GM21381 (cell line): ENCODE measurements around the gene CLMN.

ENCODE experiments used
- ATAC-seq: cut with Tn5 transposase; IDR thresholded peaks from one replicate; pipeline ENCODE4 v1.9.1; 2021; ENCODE audit warnings: mild to moderate bottlenecking, moderate library complexity; ENCODE audit not compliant: unreplicated experiment

CLMN gene

DNA sequence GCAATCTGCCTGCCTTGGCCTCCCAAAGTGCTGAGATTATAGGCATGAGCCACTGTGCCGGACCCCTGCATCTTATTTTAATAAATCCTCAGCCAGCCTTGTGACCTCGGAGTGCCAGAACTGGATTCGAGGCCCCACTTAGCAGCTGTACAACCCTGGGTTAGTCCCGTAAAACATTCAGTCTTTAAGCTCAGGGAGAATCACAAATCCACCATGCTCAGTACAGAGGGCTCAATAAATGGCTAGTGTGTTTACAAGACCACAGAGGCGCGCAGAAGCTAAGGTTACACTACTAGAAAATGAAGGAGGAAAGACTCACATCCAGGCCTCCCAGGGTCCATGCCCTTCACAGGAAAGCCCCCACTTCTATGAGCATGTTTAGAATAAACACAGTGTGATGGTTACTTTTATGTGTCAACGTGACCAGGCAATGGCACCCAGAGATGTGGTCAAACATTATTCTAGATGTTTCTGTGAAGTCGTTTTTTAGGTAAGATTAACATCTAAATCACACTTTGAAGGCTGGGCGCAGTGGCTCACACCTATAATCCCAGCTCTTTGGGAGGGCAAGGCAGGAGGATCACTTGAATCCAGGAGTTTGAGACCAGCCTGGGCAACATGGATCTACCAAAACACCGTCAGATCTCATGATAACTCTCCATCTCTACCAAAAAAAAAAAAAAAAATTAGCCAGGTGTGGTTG is 55.3 kb downstream of the CLMN start:
- ATAC-seq, result no peak

DNA sequence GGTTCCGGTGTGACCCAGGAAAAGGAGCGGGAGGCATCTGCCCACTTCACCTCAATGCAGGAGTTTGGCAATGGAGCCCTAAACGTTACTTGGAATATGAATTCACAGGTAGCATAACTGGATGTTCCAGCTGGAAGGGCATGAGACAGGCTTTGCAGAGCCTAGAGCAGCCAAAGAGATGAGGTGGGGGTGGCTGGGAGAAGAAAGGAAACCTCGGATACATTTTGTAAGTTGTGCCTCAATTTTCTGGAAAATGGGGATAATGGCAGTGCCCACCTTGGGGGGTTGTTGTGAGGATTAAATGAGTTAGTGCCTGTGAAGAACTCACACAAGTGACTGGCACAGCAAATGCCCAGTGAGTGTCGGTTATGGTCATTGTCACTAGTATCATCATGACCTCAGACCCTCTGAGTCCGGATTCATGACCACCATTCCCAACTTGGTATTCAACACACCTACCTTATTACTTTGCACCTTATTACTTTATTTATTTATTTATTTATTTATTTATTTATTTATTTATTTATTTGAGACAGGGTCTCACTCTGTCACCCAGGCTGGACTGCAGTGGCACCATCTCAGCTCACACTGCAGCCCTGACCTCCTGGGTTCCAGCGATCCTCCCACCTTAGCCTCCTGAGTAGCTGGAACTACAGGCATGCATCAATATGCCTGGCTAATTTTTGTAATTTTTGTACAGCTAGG is 56.0 kb downstream of the CLMN start:
- ATAC-seq, result no peak

DNA sequence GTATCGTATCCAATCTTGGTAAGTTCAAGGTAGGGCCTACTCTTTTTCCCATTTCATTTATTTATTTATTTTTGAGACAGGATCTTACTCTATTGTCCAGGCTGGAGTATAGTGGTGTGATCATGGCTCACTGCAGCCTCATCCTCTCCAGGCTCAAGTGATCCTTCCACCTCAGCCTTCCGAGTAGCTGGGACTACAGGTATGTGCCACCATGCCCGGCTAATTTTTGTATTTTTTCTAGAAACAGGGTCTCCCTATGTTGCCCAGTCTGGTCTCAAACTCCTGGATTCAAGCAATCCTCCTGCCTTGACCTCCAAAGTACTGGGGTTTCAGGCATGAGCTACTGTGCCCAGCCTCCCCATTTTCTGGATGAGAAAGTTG is 57.2 kb downstream of the CLMN start:
- ATAC-seq, result no peak

DNA sequence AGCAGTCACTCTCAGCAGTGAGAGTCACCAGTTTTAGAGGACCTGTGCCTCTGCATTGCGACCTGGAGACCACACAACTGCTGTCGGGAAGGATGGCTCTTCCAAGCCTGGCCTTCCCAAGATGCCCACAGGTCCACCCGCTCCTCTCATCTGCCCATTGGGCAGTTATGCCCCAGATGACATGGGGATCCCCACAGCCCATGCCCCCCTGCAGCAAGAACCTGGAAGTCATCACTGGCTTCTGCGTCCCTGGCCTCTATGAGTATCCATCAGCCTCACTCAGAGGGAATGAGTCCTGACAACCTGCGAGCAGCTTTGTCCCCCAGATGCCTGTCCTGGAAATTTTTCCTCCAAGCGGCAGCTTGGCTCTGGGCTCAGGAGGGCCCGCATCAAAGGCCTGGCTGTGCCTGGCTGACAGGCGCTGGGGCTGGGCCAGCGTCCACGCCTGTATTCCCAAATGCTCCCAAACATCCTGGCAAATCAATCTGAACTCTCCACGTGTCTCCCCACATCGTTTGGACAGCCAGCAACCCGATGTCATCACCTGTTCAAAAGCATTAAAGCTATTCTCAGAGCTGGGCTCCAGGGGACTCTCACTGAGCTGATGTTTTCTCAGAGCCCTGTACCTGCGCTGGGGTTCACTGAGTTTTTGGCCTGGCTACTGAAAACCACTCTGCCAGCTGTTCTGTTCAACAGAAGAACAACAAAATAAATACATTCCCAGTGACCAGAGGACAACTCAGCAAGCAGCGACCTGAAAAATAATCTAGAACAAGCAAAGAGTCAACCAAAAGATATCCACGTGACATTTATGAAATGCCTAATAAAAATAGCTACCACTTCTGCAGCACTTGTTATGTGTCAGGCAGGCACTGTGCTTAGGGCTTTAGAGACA is 57.8 kb downstream of the CLMN start:
- no peak for ATAC-seq

DNA sequence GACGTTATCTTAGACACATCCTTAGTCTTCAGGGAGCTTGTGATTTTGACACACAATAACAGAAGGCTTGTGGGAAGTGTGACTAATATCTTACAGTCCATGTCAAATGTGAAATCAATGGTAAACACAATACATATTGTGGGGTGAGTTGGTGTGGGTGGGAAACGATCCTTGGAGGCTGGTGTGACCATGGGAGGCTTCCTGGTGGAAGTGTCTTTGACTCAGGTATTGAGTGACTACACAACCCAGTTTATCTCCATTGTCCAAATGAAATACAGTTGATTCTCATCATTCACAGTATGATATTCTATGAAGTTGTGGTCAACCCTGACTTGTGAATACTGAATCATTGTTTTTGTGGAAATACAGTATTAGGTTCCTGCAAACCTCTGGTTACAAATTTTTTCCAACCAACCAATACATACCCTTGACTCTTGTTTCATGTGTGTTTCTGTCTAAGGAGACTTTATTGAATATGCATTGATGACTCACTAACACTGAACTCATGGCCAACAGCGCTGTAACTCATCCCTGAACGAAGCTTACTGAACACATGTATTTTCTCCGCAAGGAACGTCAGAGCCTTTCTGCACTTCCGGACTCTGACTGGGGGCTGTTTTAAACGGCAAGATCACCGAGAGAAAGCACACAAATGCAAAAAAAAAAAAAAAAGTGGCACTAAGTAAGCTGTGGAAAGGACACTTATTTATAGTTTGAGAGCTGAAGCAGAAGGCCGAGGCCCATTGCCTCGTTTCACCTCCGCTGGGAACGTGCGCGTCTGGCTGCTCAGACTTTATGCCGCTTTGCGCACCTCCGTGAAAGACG is 59.0 kb downstream of the CLMN start:
- ATAC-seq, result no peak

DNA sequence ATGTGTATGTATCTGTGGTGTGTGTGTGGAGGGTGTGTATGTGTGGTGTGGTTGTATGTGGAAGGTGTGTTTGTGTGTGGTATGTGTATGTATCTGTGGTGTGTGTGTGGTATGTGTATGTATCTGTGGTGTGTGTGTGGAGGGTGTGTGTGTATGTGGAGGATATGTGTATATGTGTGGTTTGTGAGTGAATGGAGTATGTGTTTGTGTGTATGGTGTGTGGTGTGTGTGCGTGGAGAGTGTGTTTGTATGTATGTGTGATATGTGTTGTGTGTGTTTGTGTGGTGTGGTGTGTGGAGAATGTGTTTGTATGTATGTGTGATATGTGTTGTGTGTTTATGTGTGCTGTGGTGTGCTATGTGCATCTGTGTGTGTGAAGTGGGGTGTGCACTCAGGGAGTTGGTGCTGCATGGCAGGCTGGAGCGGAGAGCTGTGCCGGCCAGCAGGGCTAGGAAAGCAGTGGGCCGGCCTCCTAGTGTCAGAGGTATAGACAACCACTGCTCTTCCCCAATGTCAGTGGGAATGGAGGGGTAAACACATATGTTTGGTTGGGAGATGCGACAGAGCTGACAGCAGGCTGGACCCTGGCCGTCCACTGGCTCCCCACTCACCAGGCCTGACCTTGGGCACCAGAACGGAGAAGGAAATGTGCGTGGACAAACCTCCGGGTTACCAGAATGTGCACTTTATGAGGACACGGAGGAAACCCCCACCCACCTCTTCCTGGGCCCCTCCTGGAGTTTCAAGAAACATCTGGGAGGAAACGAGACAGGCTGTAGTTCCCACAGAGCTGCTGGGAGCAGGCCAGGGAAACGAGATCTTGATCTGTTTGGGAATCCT is 60.7 kb downstream of the CLMN start:
- ATAC-seq, result no peak

DNA sequence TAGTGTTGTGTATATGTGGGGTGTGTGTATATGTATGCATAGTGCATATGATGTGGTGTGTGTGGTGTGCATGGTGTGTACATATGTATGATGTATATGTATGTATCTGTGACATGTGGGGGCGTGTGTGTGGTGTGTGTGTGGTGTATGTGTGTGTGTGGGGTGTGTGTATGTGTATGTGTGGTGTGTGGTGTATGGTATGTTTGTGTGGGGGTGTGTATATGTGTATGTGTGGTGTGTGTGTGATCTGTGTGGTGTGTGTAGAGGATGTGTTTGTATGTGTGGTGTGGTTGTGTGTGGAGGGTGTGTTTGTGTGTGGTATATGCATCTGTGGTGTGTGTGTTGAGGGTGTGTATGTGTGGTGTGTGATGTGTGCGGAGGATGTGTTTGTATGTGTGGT is 61.6 kb downstream of the CLMN start:
- ATAC-seq, result no peak

DNA sequence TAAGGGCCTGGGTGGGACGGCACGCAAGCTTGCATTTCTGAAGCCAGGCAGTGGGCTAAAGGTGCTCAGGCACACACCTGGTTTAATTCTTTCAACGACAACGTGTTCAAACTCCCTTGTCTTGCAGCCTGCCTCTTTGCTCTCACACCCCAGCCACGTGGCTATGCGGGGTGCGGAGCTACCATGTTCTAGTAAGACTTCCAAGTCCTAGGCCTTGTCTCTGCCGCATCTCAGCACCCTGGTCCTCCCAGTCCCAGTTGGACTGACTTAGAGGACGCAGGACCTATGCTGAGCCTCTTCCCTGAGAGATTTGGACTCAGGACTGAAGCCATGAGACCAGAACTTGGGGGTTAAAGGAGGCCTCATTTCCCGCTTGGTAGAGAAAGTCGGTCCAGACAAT is 62.2 kb downstream of the CLMN start:
- ATAC-seq, result no peak

DNA sequence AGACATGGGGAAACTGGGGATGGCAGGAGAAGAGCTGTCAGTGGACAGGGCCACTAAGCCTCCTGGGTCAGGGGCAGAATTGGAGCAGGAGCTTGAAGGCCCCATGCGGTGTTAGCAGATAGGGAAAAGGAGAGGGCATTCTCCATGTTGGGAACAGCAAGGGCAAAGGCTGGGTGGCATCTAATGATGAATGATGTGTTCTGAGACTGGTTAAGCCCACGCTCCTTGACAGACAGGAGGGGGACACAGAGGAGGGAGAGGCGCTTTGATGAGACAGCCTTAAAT is 63.0 kb downstream of the CLMN start:
- no peak for ATAC-seq

DNA sequence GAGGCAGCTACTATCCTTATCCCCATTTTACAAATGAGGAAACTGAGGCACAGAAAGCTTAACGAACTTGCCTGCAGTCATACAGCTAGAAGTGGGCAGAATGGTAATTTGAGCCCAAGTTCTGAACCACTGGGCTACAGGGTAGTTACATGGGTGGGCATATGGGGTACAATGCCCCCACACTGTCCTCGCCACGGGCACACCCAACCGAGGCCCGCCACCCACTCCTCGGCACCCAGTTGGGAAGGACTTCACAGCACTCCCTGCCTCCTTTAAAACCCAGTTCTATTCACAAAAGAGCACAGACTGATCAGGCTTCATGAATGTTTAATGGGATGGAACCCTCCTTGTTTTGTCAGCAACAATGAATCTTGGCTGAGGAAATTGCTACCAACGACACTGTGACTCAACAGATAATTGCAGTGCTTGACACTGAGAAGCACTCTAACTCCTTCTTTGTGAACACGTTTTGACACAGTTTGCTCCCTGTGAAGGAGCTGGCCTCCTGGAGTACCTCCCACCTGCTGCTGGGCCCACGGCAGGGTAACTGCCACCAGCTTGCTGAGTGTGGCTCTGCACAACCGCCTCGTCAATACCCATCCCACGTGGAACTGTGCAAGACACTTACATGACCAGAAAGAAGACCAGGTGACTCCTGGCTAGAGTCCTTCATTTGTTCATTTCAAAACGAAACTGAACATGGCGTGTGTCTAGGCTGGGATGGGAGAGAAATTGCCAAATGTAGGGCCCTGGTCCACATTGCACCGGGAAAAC is 63.5 kb downstream of the CLMN start:
- no peak for ATAC-seq

DNA sequence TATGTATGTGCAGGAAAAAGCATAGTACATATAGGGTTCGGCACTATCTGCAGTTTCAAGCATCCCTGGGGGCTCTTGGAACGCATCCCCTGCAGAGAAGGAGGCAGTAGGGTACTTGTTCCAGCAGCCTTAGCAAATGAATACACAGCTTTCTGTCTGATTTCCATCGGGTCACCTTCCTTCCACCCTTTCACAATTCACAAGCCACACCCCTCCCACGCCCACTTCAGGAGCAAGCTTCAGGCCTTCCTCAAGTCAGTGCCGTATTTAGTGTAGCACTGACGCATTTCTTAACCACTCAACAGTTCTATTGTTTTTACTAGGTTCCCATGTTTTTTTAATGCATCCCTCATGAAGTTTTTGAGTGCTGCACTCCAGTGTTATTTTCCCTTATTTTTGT is 64.2 kb downstream of the CLMN start:
- no peak for ATAC-seq

DNA sequence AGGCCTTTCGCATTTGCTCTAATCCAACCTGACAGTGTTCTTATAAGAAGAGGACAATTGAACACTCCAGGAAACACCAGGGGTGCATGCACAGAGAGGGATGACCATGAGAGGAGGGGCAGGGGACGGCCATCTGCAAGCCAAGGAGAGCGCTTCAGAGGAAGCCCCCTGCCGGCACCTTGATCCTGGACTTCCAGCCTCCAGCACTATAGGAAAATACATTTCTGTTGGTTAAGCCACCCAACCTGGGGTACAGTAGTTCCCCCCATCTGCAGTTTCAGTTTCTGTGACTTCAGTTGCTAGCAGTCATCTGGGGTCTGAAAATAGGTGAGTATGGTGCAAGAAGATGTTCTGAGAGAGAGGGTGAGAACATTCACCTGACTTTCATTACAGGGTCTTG is 64.7 kb downstream of the CLMN start:
- ATAC-seq, result no peak

DNA sequence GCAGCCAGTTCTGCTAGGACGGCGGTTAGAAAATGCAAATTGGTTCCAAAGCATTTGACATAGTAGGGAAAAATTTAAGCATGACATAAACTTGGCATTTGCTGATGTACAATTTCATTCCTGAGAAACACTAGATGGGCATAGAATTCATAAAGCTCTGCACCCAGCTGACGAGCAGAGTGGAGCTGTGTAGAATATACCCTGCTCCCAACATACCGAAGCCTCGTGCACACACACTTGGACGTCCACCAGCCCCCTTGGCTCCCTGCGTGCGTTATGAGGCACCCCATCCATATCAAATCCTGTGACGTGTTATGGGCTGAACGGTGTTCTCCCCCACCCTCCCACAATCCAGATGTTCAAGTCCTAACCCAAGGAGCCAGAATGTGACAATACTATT is 65.4 kb downstream of the CLMN start:
- ATAC-seq, result no peak

DNA sequence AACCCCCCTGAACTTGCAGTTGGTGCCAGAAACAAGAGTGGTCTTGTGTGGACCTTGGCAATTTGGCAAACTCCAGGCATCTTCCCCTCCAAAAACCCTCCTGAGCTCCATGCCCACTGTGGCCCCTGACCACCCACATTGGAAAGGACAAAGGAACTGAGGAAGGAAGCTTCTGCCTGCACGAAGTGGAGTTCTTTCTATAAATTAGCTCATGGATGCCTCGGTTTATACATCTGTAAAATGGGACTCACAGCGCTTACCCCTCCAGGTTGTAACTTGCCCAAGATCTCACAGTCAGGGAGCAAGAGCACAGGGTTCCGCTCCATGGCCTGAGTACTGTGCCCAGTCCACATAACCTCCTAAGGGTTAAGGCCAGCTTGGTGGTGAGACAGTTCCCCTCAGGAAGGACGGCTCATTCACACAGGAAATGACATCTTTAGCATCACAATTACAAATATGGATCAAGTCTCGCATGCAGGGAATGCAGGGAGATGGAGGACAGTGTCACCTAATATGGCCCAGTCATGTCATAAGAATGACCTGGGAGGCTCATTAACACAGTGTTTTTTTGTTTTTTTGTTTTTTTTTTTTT is 66.6 kb downstream of the CLMN start:
- no peak for ATAC-seq

DNA sequence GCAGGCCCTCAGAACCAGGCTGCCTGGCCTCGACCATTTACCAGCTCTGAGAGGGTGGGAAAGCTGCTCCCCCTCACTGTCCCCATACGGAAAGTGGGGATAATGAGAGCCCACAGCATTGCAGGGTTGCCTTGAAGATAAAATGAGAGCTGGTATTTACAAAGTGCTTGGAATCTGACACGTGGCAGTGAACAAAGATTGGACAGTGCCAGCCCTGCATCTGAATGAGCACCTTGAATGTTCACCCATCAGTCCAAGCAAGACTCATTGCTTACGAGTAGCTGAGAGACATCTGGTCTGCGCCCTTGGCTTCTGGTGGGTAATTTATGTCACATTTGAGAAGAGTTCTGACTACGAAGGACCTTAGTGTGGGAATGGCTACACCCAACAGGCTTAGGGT is 67.5 kb downstream of the CLMN start:
- ATAC-seq, result no peak

DNA sequence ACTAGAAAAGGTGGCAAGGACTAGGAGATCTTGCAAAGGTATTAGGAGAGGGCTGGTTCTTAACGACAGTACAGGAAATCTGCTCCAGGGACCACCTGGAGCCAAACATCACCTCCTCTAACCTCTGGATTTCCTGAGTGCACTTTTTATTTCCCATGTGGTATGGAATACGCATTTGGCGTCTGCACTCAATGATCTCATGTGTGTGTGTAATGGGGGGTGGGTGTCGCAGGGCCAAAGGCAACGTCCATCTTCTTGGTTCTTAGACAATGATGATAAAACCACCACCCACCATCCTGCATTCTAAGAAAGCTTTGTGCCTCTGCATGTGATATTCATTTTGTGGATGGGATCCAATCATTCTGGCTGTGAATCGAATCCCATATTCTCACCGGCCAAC is 68.8 kb downstream of the CLMN start:
- no peak for ATAC-seq

DNA sequence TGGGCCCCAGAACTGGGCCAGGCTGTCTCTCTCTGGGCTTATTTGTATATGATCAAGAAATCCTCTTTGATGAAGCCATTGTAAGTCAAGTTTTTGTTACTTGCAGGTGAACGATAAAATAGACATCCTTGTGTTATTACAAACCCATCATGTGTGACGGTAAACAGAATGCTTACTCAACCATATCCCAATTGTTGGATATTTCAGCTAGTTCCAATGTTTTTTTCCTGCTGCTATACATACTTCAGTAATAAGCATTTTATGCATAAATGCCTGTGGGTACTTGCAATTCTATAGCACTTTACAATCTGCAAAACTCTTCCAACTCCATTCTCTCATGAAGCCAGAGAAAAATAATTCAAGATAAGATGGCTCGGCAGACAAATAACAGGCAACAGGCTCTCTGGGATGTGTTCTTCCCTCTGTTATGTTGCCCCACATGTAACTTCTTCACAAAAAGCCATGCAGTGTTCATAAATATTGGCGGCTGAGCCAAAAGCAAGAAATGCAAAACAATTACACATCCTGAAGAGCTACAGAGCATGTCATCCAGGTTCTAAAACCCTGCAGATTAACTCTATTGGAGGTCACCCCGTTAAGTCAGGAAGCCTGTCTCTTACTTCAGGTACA is 69.5 kb downstream of the CLMN start:
- ATAC-seq, result no peak

DNA sequence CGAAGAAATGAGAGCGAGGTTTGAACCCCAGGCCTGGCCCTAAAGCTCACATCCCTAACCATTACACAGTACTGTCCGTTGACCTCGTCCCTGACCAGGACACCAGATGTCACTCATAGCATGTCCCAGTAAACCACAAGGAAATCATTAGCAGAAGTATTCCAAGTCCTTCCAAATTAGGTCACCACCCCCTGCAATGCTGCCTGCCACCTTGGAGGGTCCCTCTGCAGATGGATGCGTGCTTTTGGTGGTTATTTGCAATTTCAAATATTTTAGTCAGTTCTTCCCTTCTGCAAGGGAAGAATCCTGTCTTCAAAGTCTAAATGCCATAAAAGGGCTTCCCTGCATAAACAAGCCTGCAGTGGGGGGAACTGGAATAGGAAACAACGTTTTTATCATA is 71.3 kb downstream of the CLMN start:
- no peak for ATAC-seq

DNA sequence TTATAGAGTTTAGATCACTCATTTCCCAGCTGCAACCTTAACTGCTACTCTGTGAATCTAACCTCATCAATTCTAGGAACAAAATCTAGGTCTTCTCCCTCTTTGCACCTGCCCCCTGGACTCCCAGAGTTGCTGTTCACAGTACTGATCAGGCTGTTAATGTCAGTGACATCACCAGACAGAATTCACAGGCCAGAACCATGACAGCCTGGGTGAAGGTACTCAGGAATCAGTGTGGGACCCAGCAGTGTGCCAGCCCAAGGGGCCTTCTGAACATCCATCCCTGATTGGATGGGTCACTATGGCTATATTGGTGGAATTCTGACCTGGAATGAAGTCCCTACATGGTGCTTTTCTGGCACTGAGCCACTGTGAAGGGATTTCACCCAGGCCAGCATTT is 72.8 kb downstream of the CLMN start:
- no peak for ATAC-seq
